Measurements from ENCODE around the gene SPRED2. TPM values are rescaled to one million over a fixed set of nuclear protein-coding genes. Genes with fewer than 3 reads are reported as not detected.

SPRED2 gene
- total and polyA plus RNA-seq, 7 experiments from 2014 or later, result 0.34 to 7.9 (median 0.57) TPM

GRCh38 chr2:65263262-65263661, 169.1 kb downstream of the SPRED2 start:
- no peaks in the 10 kb centered on the region for H3K9me3 ChIP-seq (ENCODE audit: control insufficient read depth in 2 of 3, low read length in 3 of 3)
- ChIA-PET CTCF (interaction anchor here (0.7 kb wide), 1 partner anchor 39 kb away, joined by 3 read pairs; no protein-coding TSS in a partner anchor), POLR2A (no interaction called here)
- intact Hi-C loops (cut with micrococcal nuclease), result loop anchor here (10.0 kb wide), 2 partner anchors 122 to 172 kb away; partner anchors contain the start of gene SPRED2 (in 1 of the 2)
- ATAC-seq (no peak), DNase-seq (no peak)
- no peaks in the 10 kb centered on the region for H3K4me1 ChIP-seq (ENCODE audit: control insufficient read depth in 2 of 2, insufficient read depth in 2 of 2, low read length in 2 of 2)
- peaks cover 9 to 23% (median 14%) of the 10 kb centered on the region in 7 donors for H3K4me1 Mint-ChIP-seq
- no peak overlapping the region for H3K27ac Mint-ChIP-seq
- peaks cover 4 to 23% (median 19%) of the 10 kb centered on the region in 5 donors for H3K36me3 Mint-ChIP-seq
- no peaks in the 10 kb centered on the region for H3K9me3 Mint-ChIP-seq
- no peak overlapping the region for H3K4me3 ChIP-seq (ENCODE audit: low read length)
- peaks cover 18 to 74% (median 20%) of the 10 kb centered on the region in 3 experiments for H3K36me3 ChIP-seq (ENCODE audit: control insufficient read depth in 2 of 3, insufficient read depth in 3 of 3, low read length in 3 of 3)
- no peaks in the 10 kb centered on the region for H3K27me3 Mint-ChIP-seq
- H3K27ac ChIP-seq (ENCODE audit: low read depth, low read length), result no peak overlapping the region
- H3K27me3 ChIP-seq (ENCODE audit: control insufficient read depth in 2 of 2, insufficient read depth in 2 of 2, low read length in 2 of 2), result no peaks in the 10 kb centered on the region
- H3K4me3 Mint-ChIP-seq, result no peak overlapping the region

GRCh38 chr2:65261676-65262075, 170.7 kb downstream of the SPRED2 start:
- ChIA-PET POLR2A (interaction anchor here (0.6 kb wide), 1 partner anchor 14 kb away, joined by 3 read pairs; no protein-coding TSS in a partner anchor), CTCF (no interaction called here)
- Histone ChIP-seq H3K36me3 (ENCODE audit: control insufficient read depth in 2 of 3, insufficient read depth in 3 of 3, low read length in 3 of 3) (peaks cover 10 to 69% (median 14%) of the 10 kb centered on the region in 3 experiments), H3K4me1 (ENCODE audit: control insufficient read depth in 2 of 2, insufficient read depth in 2 of 2, low read length in 2 of 2) (no peaks in the 10 kb centered on the region), H3K27ac (ENCODE audit: low read depth, low read length) (no peak overlapping the region), H3K4me3 (ENCODE audit: low read length) (no peak overlapping the region), H3K27me3 (ENCODE audit: control insufficient read depth in 2 of 2, insufficient read depth in 2 of 2, low read length in 2 of 2) (no peaks in the 10 kb centered on the region), H3K9me3 (ENCODE audit: control insufficient read depth in 2 of 3, low read length in 3 of 3) (no peaks in the 10 kb centered on the region)
- Mint-ChIP-seq H3K9me3 (no peaks in the 10 kb centered on the region), H3K27ac (no peak overlapping the region), H3K36me3 (peaks cover 3 to 22% (median 16%) of the 10 kb centered on the region in 5 donors), H3K4me3 (no peak overlapping the region), H3K4me1 (peaks cover 14 to 26% (median 21%) of the 10 kb centered on the region in 7 donors), H3K27me3 (no peaks in the 10 kb centered on the region)
- DNase-seq (no peak), ATAC-seq (no peak)
- intact Hi-C loops (cut with micrococcal nuclease), result loop anchor here (10.0 kb wide), 2 partner anchors 123 to 173 kb away; partner anchors contain the start of gene SPRED2 (in 1 of the 2)

Other genes starting within 250 kb of the SPRED2 start
- gene ACTR2, start 204.8 kb downstream of the SPRED2 start, total RNA-seq, result 100 to 1,000 TPM; 180 to 435 (median 287) TPM
- gene ACTR2, start 204.8 kb downstream of the SPRED2 start, polyA plus RNA-seq, result 100 to 1,000 TPM; 233 to 237 TPM

All from naive thymus-derived CD4-positive, alpha-beta T cell (primary cell).